Stimulated activated CD4-positive, alpha-beta T cell treated with anti-CD3 and anti-CD28 coated beads, Interleukin-2, amount 100 ng/mL, for 48 hours (primary cell): ENCODE measurements around the gene TAOK3.
"Not testable (repeated sequence)": the region's sequence is repeated elsewhere in the genome, so short reads cannot be mapped to it uniquely, and the experiment has no call there.

ENCODE experiments used
- DNase-seq, 2 donors: peaks; one replicate each; pipeline ENCODE4 v3.0.0-alpha.2; 2020

TAOK3 gene

GRCh38 chr12:118334939-118335567 is 37.7 kb downstream of the TAOK3 start:
- no peak for DNase-seq

GRCh38 chr12:118334241-118334640 is 38.5 kb downstream of the TAOK3 start:
- DNase-seq: no peak

GRCh38 chr12:118332511-118332910 is 40.2 kb downstream of the TAOK3 start:
- no peak for DNase-seq

GRCh38 chr12:118330421-118331018 is 42.2 kb downstream of the TAOK3 start:
- no peak for DNase-seq

- DNase-seq: no peak
Measured at GRCh38 chr12:118328486-118329330, 44.0 kb downstream of the TAOK3 start.

- DNase-seq: no peak
Measured at GRCh38 chr12:118327391-118327790, 45.3 kb downstream of the TAOK3 start.

- DNase-seq: no peak
Measured at GRCh38 chr12:118326991-118327390, 45.7 kb downstream of the TAOK3 start.

- no peak for DNase-seq
Measured at GRCh38 chr12:118325081-118325480, 47.6 kb downstream of the TAOK3 start.

- DNase-seq: no peak
Measured at GRCh38 chr12:118319627-118320026, 53.1 kb downstream of the TAOK3 start.

- DNase-seq: no peak
Measured at GRCh38 chr12:118318744-118319143, 54.0 kb downstream of the TAOK3 start.

- DNase-seq: no peak
Measured at GRCh38 chr12:118317729-118318128, 55.0 kb downstream of the TAOK3 start.

- no peak for DNase-seq
Measured at GRCh38 chr12:118315821-118316220, 56.9 kb downstream of the TAOK3 start.

- DNase-seq: no peak
Measured at GRCh38 chr12:118312578-118312977, 60.1 kb downstream of the TAOK3 start.

GRCh38 chr12:118311666-118312065 is 61.0 kb downstream of the TAOK3 start:
- DNase-seq: no peak

- no peak for DNase-seq
Measured at GRCh38 chr12:118310320-118310719, 62.4 kb downstream of the TAOK3 start.

- DNase-seq: not testable (repeated sequence)
Measured at GRCh38 chr12:118308006-118308405, 64.7 kb downstream of the TAOK3 start.

GRCh38 chr12:118307069-118307954 is 65.4 kb downstream of the TAOK3 start:
- DNase-seq: peak; percentile 20 to 45

GRCh38 chr12:118304093-118304492 is 68.6 kb downstream of the TAOK3 start:
- no peak for DNase-seq

- DNase-seq: no peak
Measured at GRCh38 chr12:118302053-118302452, 70.7 kb downstream of the TAOK3 start.

- DNase-seq: no peak
Measured at GRCh38 chr12:118299791-118300460, 72.8 kb downstream of the TAOK3 start.

- no peak for DNase-seq
Measured at GRCh38 chr12:118297284-118297683, 75.4 kb downstream of the TAOK3 start.

GRCh38 chr12:118292836-118293235 is 79.9 kb downstream of the TAOK3 start:
- DNase-seq: no peak
